OCI-LY1 (cell line): Measurements from ENCODE around the gene CEP164.

Source experiments
- H2AFZ ChIP-seq: fragments of 200-600 bp; sonication (generic), shearing (Covaris generic); 2 replicates; pipeline ENCODE4 v1.6.0; 2014; ENCODE audit warnings: antibody characterized with exemption, mild to moderate bottlenecking, low read length
- H3F3A ChIP-seq: fragments of 200-600 bp; sonication (generic), shearing (Covaris generic); 2 replicates; pipeline ENCODE4 v1.6.0; 2014; ENCODE audit warnings: mild to moderate bottlenecking, antibody characterized with exemption, low read length, moderate library complexity; ENCODE audit not compliant: insufficient read depth
- H3K27ac ChIP-seq: fragments of 200-600 bp; sonication (generic); 2 replicates; pipeline ENCODE4 v1.5.1; 2014; ENCODE audit warnings: low read length, mixed run types, mild to moderate bottlenecking, low read depth; ENCODE audit not compliant: poor library complexity, severe bottlenecking
- H3K27me3 ChIP-seq: fragments of 200-600 bp; sonication (generic); 2 replicates; pipeline ENCODE4 v1.6.0; 2014; ENCODE audit warnings: antibody characterized with exemption, mild to moderate bottlenecking, low read length, moderate library complexity; ENCODE audit not compliant: insufficient read depth
- H3K36me3 ChIP-seq: fragments of 200-600 bp; sonication (generic); 2 replicates; pipeline ENCODE4 v1.6.1; 2014; ENCODE audit warnings: mild to moderate bottlenecking, antibody characterized with exemption, low read length, moderate library complexity, mixed read lengths; ENCODE audit not compliant: insufficient read depth
- H3K4me1 ChIP-seq: fragments of 200-600 bp; sonication (generic); 2 replicates; pipeline ENCODE4 v1.5.1; 2014; ENCODE audit warnings: mild to moderate bottlenecking, low read length, moderate library complexity; ENCODE audit not compliant: insufficient read depth, severe bottlenecking
- H3K4me2 ChIP-seq: fragments of 200-600 bp; sonication (generic), shearing (Covaris generic); 2 replicates; pipeline ENCODE4 v1.6.1; 2014; ENCODE audit warnings: low read length
- H3K4me3 ChIP-seq: fragments of 200-600 bp; sonication (generic); 2 replicates; pipeline ENCODE4 v1.5.1; 2014; ENCODE audit warnings: low read length, low read depth, mild to moderate bottlenecking, mixed read lengths; ENCODE audit not compliant: poor library complexity, severe bottlenecking
- H3K79me2 ChIP-seq: fragments of 200-600 bp; shearing (Covaris generic); 2 replicates; pipeline ENCODE4 v1.6.1; 2016; ENCODE audit warnings: mixed run types, low read length, mixed read lengths; ENCODE audit not compliant: insufficient read depth
- H3K9ac ChIP-seq: fragments of 200-600 bp; sonication (generic), shearing (Covaris generic); 2 replicates; pipeline ENCODE4 v1.6.1; 2014; ENCODE audit warnings: mild to moderate bottlenecking, low read length, mixed read lengths
- H3K9me2 ChIP-seq: fragments of 200-600 bp; sonication (generic), shearing (Covaris generic); 2 replicates; pipeline ENCODE4 v1.6.1; 2014; ENCODE audit warnings: low read depth, mild to moderate bottlenecking, low read length, mixed read lengths
- H3K9me3 ChIP-seq: fragments of 200-600 bp; shearing (Covaris generic); 2 replicates; pipeline ENCODE4 v1.6.1; 2014; ENCODE audit warnings: low read length, mixed read lengths
- H4K20me1 ChIP-seq: fragments of 200-600 bp; sonication (generic), shearing (Covaris generic); 2 replicates; pipeline ENCODE4 v1.6.0; 2016; ENCODE audit warnings: mild to moderate bottlenecking, low read length; ENCODE audit not compliant: insufficient read depth
- CTCF ChIP-seq: fragments of 200-600 bp; sonication (generic), shearing (Covaris generic); IDR thresholded peaks from 2 replicates; pipeline ENCODE4 v1.5.1; 2017; ENCODE audit warnings: mild to moderate bottlenecking, antibody characterized with exemption, low read length, moderate library complexity, mixed read lengths
- EZH2 ChIP-seq: fragments of 200-600 bp; sonication (generic), shearing (Covaris generic); IDR thresholded peaks from 2 replicates; pipeline ENCODE4 v1.8.0; 2017; ENCODE audit warnings: borderline replicate concordance, mixed run types, mild to moderate bottlenecking, antibody characterized with exemption, low read length, moderate library complexity, mixed read lengths

CEP164 gene

DNA sequence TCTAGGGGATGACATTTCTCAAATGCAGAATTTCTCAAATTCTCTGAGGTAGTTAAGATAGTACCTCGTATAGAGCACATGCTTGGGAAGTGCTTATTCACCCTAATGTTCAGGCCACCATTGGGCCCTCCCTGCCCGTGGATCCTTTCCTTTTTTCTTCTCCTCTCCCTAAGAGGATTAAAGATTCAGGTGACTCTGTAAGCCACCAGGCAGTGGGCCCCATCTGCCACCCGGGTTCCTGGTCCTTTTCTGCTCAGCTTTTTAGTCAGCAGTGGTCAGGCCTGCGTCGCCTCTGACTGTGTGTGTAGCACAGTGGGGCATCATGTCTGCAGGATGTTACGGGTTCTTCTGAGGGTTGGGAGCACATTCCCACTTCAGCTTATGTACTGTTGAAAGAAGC, 7.2 kb downstream of the CEP164 start:
- no peaks in the 10 kb centered on the region for H3K4me1 ChIP-seq
- H3K36me3 ChIP-seq = no peaks in the 10 kb centered on the region
- no peaks in the 10 kb centered on the region for H3K9me3 ChIP-seq
- no peaks in the 10 kb centered on the region for H3K9me2 ChIP-seq
- H4K20me1 ChIP-seq = no peaks in the 10 kb centered on the region
- no peak overlapping the region for H2AFZ ChIP-seq
- H3K4me3 ChIP-seq = no peak overlapping the region
- H3K79me2 ChIP-seq = no peaks in the 10 kb centered on the region
- H3K27me3 ChIP-seq = no peaks in the 10 kb centered on the region
- no peak overlapping the region for H3K9ac ChIP-seq
- no peak overlapping the region for H3K4me2 ChIP-seq
- TF ChIP-seq CTCF (no peak), EZH2 (no peak)
- no peak overlapping the region for H3K27ac ChIP-seq
- no peaks in the 10 kb centered on the region for H3F3A ChIP-seq

DNA sequence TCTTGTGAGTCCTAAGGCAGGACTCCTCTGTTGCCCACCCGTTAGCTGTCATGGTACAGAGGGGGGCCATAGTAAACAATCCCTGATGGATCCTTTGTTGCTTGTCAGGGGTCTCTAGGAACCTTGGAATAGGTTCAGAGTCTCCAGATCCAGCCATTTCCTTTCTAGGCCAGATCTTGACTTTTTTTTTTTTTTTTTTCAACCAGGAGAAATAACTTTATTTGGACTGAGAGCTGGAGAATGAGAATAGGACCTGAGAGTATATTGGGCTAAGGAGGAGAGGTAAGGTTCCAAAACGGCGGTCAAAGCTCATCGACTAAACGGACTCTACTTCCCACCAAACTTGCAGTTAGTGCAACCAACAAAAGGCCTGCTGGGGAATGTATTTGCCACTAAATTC, 7.7 kb downstream of the CEP164 start:
- Histone ChIP-seq H3K27me3 (no peaks in the 10 kb centered on the region), H3F3A (no peaks in the 10 kb centered on the region), H3K79me2 (no peaks in the 10 kb centered on the region), H3K4me1 (no peaks in the 10 kb centered on the region), H3K27ac (no peak overlapping the region), H3K9me3 (no peaks in the 10 kb centered on the region), H2AFZ (no peak overlapping the region), H3K4me2 (no peak overlapping the region), H3K9me2 (no peaks in the 10 kb centered on the region), H4K20me1 (no peaks in the 10 kb centered on the region), H3K36me3 (no peaks in the 10 kb centered on the region), H3K4me3 (no peak overlapping the region), H3K9ac (no peak overlapping the region)
- TF ChIP-seq EZH2 (no peak), CTCF (no peak)

DNA sequence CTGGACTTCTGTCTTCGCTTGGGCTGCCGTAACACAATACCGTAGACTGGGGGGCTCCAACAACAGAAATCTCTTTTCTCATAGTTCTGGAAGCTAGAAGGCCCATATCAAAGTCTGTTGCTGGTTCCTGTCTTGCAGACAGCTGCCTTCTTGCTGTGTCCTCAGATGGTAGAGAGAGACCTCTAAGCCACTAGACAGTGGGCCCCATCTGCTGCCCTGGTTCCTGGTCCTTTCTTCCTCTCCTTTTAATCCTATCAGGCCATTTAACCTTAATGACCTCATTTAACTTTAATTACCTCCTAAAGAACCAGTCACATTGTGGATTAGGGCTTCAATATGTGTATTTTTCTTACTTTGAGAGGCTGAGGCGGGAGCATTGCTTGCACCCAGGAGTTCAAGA, 9.4 kb downstream of the CEP164 start:
- no peak overlapping the region for H3K27ac ChIP-seq
- H2AFZ ChIP-seq = no peak overlapping the region
- H3K9me2 ChIP-seq = no peaks in the 10 kb centered on the region

More for the DNA sequence above, 9.4 kb downstream of the CEP164 start:
- Histone ChIP-seq H3K9me3 (no peaks in the 10 kb centered on the region), H3K4me2 (no peak overlapping the region), H3F3A (no peaks in the 10 kb centered on the region), H3K9ac (no peak overlapping the region), H3K36me3 (no peaks in the 10 kb centered on the region), H3K4me3 (no peak overlapping the region), H4K20me1 (no peaks in the 10 kb centered on the region), H3K79me2 (no peaks in the 10 kb centered on the region), H3K4me1 (no peaks in the 10 kb centered on the region), H3K27me3 (no peaks in the 10 kb centered on the region)
- no peak for TF ChIP-seq CTCF
- TF ChIP-seq EZH2 = no peak
